Stimulated activated naive CD8-positive, alpha-beta T cell treated with anti-CD3 and anti-CD28 coated beads, Interleukin-15, Interleukin-2, amounts not matched to agents 100 ng/mL and 50 ng/mL, for 24 hours (primary cell): Measurements from ENCODE around the gene SLC25A38.

Experiments
- H3K27ac Mint-ChIP-seq: one replicate; pipeline ENCODE4 v1.8.0; 2021; ENCODE audit warnings: mild to moderate bottlenecking, mixed read lengths
- H3K27me3 Mint-ChIP-seq: one replicate; pipeline ENCODE4 v1.8.0; 2021; ENCODE audit warnings: mixed read lengths
- H3K36me3 Mint-ChIP-seq: one replicate; pipeline ENCODE4 v1.8.0; 2021; ENCODE audit warnings: low read depth, mixed read lengths
- H3K4me1 Mint-ChIP-seq: one replicate; pipeline ENCODE4 v1.8.0; 2021; ENCODE audit warnings: low read depth, mixed read lengths
- H3K4me3 Mint-ChIP-seq: one replicate; pipeline ENCODE4 v1.8.0; 2021; ENCODE audit warnings: mild to moderate bottlenecking, mixed read lengths
- H3K9me3 Mint-ChIP-seq: one replicate; pipeline ENCODE4 v1.8.0; 2021; ENCODE audit warnings: mixed read lengths

Gene SLC25A38

DNA sequence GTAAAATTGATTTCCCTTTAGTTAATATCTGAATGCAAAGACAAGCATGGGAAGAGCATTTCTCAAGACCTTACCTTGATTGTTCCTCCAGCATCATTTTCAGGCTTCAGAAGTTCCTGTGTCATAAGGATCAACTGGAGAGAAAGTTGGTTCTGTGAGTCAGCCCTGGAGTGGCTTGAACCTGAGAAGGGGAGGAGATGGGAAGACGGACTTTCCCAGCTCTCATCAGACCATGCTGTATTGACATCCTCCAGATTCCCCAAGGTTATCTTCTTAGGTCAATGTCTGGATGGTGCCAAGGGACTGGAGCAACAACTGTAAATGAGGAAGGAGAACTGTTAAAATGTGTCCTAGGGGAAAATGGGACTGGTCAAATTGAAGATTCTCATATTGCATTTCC is 44.3 kb downstream of the SLC25A38 start:
- Mint-ChIP-seq H3K27me3 (peaks cover 5% of the 10 kb centered on the region), H3K36me3 (no peaks in the 10 kb centered on the region), H3K4me1 (no peaks in the 10 kb centered on the region), H3K27ac (no peak overlapping the region), H3K9me3 (no peaks in the 10 kb centered on the region), H3K4me3 (no peak overlapping the region)

DNA sequence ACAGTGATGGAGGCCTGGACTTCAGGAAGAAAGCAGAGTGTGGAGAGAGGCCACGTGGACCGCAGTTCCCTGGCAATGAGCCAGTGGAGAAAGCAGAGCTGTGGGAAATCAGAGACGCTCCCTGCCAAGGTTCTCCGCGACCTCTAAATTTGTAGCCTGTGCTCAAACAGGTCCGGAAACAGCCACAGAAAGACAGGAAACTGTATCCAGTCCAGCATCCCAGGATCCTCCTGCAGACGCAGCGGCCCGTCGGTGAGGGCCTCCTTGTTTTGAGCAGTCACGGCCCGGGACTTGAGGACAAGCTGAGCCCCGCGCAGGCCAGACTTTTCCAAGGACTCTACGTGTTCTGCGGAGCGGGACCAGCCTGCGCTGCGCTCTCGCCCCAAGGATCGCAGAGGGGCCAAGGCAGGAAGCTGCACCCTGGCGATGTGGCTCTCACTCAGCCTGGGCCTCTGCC is 45.6 kb downstream of the SLC25A38 start:
- no peaks in the 10 kb centered on the region for H3K9me3 Mint-ChIP-seq

DNA sequence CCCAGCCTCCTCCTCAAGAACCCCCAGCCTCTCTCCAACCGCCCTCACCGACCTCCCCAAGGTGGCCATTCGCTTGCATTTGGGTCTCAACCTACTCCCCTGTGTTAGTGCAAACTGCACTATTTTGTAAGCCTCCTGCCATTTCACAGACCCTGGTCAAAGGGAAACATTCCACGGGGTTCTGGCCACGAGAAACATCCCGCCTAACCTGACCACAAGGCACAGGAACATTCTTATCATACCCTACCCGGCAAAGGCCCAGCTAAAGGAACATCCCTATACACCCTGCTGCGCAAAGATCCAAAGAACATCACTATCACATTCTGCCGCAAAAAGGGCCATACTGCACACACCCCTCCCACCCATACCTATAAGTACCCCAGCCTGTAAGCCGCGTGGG is 46.3 kb downstream of the SLC25A38 start:
- H3K27me3 Mint-ChIP-seq, result peaks cover 5% of the 10 kb centered on the region
- no peak overlapping the region for H3K27ac Mint-ChIP-seq
- no peaks in the 10 kb centered on the region for H3K36me3 Mint-ChIP-seq
- no peaks in the 10 kb centered on the region for H3K9me3 Mint-ChIP-seq
- no peak overlapping the region for H3K4me3 Mint-ChIP-seq
- no peaks in the 10 kb centered on the region for H3K4me1 Mint-ChIP-seq

More for the DNA sequence above, 45.6 kb downstream of the SLC25A38 start:
- Mint-ChIP-seq H3K4me3 (no peak overlapping the region), H3K27ac (no peak overlapping the region), H3K27me3 (peaks cover 5% of the 10 kb centered on the region), H3K4me1 (no peaks in the 10 kb centered on the region), H3K36me3 (no peaks in the 10 kb centered on the region)

DNA sequence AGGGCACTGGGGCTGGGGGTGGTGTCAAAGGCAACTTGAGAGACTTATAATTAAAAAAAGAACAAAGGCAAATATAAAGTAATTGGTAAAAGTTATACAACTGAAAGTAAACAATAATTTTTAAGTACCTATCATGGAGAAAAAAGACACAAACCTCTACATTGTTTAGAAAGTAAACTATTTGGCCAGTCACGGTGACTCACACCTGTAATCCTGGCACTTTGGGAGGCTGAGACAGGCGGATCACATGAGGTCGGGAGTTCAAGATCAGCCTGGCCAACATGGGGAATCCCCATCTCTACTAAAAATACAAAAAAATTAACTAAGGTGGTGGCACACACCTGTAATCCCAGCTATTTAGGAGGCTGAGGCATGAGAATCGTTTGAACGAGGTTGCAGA is 49.2 kb downstream of the SLC25A38 start:
- Mint-ChIP-seq H3K4me1 (peaks cover 3% of the 10 kb centered on the region), H3K9me3 (no peaks in the 10 kb centered on the region), H3K27ac (no peak overlapping the region), H3K4me3 (no peak overlapping the region), H3K36me3 (no peaks in the 10 kb centered on the region), H3K27me3 (peaks cover 5% of the 10 kb centered on the region)

DNA sequence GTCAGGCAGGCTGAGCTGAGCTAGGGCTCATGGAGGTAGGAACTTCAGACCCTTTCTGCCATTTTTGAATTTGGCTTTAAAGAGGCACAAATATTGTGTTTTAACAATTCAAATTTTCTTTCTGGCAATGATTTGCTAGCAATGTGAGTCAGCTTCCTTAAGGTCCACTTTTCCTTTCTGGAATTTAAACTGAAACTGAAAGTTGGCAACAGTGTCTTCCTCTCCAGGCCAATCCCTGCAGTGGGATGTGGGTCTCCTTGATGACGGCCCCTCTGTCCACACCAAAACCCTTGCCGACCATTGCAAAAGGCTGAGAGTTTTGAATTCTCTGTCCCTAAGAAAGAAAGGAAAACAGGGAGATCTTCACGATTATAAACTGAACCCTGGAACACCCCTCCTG is 50.5 kb downstream of the SLC25A38 start:
- peaks cover 3% of the 10 kb centered on the region for H3K4me1 Mint-ChIP-seq
- no peak overlapping the region for H3K27ac Mint-ChIP-seq
- H3K9me3 Mint-ChIP-seq, result no peaks in the 10 kb centered on the region
- no peaks in the 10 kb centered on the region for H3K36me3 Mint-ChIP-seq
- peaks cover 5% of the 10 kb centered on the region for H3K27me3 Mint-ChIP-seq
- no peak overlapping the region for H3K4me3 Mint-ChIP-seq

DNA sequence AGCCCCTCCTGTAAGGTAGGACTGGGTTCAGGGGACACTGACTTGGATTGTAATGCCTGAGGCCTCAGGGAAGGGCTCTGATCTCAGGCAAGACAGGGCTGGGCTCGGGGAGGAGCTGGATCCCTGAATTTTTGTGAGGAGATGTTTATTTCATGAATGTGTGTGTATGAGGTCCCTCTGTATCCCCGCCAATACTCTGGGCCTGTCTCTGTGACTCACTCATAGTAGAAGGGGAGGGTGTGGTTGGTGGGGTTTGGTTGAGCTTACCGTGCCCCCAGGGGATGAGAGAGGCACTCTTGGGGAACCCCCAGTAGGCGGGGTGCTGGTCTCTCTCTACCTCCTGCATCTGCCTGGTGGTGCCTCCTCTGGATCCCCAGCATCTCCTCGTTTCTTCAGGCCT is 51.4 kb downstream of the SLC25A38 start:
- H3K9me3 Mint-ChIP-seq, result no peaks in the 10 kb centered on the region
- peaks cover 3% of the 10 kb centered on the region for H3K4me1 Mint-ChIP-seq
- H3K27ac Mint-ChIP-seq, result no peak overlapping the region
- H3K4me3 Mint-ChIP-seq, result no peak overlapping the region
- peaks cover 5% of the 10 kb centered on the region for H3K27me3 Mint-ChIP-seq
- no peaks in the 10 kb centered on the region for H3K36me3 Mint-ChIP-seq

DNA sequence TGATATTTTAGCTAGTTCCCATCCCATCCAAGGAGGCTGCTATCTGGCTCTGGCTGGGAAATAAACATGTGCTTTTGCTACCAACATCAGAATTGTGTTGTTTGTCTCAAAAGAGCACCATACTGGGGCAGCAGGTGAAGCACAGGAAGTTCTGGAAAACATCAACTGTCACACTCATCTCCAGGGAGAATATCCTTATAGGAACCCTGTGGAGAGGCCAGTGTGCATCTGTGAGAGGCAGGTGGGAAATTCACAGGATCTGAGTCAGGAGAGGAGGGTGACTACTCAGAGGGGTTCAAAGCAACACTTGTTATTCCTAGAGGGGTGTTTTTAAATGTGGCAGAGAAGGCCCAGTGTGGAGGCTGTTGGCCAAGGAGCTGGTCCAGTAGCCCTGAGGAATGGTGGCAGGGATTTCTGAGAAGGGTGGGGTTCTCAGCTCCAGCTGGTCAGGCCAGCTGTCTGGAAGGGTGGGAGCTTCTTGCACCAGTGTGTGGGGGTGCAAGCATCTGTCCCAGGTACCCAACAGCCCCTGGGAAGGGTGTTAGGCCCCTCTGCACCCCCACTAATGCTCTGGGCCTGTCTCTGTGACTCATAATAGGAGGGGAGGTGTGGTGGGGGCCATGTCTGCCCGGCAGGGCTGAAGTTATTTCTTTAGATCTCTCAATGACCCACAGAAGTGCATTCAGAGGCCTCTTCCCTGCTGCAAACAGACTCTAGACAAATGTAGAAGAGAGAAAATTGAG is 52.0 kb downstream of the SLC25A38 start:
- H3K27me3 Mint-ChIP-seq, result peaks cover 5% of the 10 kb centered on the region
- peaks cover 3% of the 10 kb centered on the region for H3K4me1 Mint-ChIP-seq
- no peaks in the 10 kb centered on the region for H3K9me3 Mint-ChIP-seq
- no peaks in the 10 kb centered on the region for H3K36me3 Mint-ChIP-seq
- no peak overlapping the region for H3K4me3 Mint-ChIP-seq
- H3K27ac Mint-ChIP-seq, result no peak overlapping the region

DNA sequence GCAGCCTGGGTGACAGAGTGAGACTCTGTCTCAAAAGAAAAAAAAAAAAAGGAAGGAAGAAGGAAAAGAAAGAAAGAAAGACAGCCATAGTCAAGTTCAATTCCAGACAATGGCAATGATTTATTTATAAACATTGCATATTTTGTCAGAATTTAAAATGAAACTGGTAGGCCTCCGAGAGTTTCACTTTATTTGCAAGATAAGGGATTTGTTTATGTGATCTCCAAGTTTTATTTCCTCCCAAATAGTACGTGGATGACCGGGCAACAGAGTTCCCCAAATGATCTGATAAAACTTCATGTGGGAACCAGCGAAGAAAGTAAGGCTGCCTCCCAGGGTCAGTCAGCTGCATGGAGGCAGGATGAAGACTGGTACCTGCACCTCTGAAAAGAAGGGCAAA is 55.7 kb downstream of the SLC25A38 start:
- Mint-ChIP-seq H3K4me3 (no peak overlapping the region), H3K9me3 (no peaks in the 10 kb centered on the region), H3K36me3 (no peaks in the 10 kb centered on the region), H3K27me3 (no peaks in the 10 kb centered on the region), H3K4me1 (peaks cover 3% of the 10 kb centered on the region), H3K27ac (no peak overlapping the region)

DNA sequence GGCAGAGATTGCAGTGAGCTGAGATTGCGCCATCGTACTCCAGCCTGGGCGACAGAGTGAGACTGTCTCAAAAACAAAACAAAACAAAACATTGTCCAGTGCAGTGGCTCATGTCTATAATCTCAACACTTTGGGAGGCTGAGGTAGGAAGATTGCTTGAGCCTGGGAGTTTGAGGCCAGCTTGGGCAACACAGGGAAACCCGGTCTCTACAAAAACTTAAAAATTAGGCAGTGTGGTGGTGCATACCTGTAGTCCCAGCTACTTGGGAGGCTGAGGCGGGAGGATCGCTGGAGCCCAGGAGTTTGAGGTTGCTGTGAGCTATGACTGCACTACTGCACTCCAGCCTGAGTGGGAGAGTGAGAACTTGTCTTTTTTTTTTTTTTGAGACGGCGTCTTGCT is 57.1 kb downstream of the SLC25A38 start:
- Mint-ChIP-seq H3K36me3 (no peaks in the 10 kb centered on the region), H3K27me3 (no peaks in the 10 kb centered on the region), H3K9me3 (no peaks in the 10 kb centered on the region), H3K4me3 (no peak overlapping the region), H3K4me1 (no peaks in the 10 kb centered on the region), H3K27ac (no peak overlapping the region)

DNA sequence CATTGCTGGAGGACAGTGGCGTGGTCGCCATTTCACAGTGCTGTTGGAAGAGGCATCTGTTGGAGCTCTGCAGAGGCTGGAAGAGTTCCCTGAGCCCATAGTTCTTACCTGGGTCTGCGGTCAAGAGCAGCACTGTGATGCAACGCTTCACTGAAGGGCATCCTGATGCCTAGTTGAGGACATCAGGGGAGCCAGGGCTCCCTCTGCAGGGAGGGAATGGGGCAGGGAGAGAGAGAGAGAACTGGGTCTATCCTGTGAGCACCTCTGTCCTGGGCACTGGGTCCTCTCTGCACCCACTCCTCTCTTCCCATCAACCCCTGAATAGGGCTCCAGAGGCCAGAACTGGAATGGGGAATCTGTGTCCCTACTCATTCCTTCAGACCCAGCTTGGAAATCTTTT is 60.4 kb downstream of the SLC25A38 start:
- no peak overlapping the region for H3K27ac Mint-ChIP-seq
- peaks cover 7% of the 10 kb centered on the region for H3K4me1 Mint-ChIP-seq
- H3K36me3 Mint-ChIP-seq, result no peaks in the 10 kb centered on the region
- H3K9me3 Mint-ChIP-seq, result no peaks in the 10 kb centered on the region
- H3K4me3 Mint-ChIP-seq, result no peak overlapping the region
- peaks cover 3% of the 10 kb centered on the region for H3K27me3 Mint-ChIP-seq

DNA sequence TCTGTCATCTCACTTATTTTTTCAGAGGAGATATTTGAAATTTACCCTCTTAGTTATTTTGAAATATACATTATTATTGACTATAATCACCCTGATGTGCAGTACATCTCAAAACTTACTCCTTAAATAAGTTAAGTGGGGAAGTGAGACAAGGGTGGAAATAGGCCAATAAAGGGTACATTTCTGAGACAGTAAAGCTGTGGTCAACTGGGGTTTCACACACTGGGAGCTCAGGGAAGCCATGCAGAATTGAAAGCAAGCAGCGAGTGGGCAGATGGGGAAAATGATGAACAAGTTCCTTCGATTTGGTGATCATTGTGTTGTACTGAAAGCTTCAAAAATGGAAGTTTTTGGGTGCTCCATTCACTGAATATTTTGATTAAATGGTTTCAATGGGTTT is 62.8 kb downstream of the SLC25A38 start:
- H3K27me3 Mint-ChIP-seq, result peaks cover 3% of the 10 kb centered on the region
- no peaks in the 10 kb centered on the region for H3K9me3 Mint-ChIP-seq
- peaks cover 7% of the 10 kb centered on the region for H3K4me1 Mint-ChIP-seq
- H3K36me3 Mint-ChIP-seq, result no peaks in the 10 kb centered on the region
- no peak overlapping the region for H3K4me3 Mint-ChIP-seq
- H3K27ac Mint-ChIP-seq, result no peak overlapping the region

DNA sequence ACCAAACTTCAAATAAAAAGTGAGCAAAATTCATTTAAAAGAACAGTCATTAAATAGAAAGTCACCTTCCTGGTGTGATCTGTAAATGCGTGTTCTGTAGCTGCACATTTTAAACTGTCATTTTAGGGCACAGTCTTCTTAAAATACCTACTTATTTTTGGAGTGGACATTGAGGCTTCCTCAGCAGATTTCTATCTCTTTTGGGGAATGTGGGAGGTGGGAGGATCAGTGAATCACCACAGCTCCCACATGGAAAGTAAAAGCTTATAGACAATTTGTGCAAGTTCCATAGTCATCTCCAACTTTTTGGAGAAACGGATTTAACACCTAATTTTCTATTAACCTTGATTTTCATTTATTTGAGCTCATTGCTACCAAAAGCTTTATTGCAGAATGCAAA is 63.3 kb downstream of the SLC25A38 start:
- H3K9me3 Mint-ChIP-seq, result no peaks in the 10 kb centered on the region
- no peak overlapping the region for H3K27ac Mint-ChIP-seq
- peaks cover 7% of the 10 kb centered on the region for H3K4me1 Mint-ChIP-seq
- peaks cover 3% of the 10 kb centered on the region for H3K27me3 Mint-ChIP-seq
- no peak overlapping the region for H3K4me3 Mint-ChIP-seq
- H3K36me3 Mint-ChIP-seq, result no peaks in the 10 kb centered on the region
